SW480 (cell line): ENCODE data around the gene CD180.

Experiments used
- DNase-seq: peaks from one replicate; pipeline ENCODE4 v3.0.0-alpha.2; 2016; ENCODE audit warnings: low spot score

CD180 gene

GRCh38 chr5:67211926-67212325 lies 15.3 kb upstream of the CD180 start:
- peak; percentile 7 for DNase-seq

GRCh38 chr5:67209141-67209771 lies 12.7 kb upstream of the CD180 start:
- DNase-seq: peak; percentile 83

DNA sequence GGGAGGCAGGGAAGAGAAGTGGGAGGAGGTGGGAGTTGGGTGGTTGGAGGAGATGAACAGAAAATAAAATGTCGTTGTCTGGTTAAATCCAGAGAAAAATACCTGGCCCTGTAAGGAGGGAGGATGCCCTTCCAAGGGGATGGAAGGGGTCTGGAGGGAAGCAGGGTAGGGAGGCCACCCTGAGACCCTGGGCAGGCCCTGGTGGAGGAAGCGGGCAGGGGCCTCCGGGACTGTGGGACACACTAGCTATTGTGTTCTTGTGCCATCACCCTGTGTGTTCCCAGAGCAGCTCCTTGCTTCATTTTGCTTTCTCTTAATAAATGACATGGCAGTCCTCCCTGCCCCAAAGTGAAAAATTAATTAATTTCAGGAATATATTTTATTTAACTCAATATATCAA lies 11.8 kb upstream of the CD180 start:
- DNase-seq: no peak

GRCh38 chr5:67206929-67207328 lies 10.3 kb upstream of the CD180 start:
- DNase-seq: peak; percentile 93

GRCh38 chr5:67206461-67206860 lies 9.9 kb upstream of the CD180 start:
- no peak for DNase-seq

- no peak for DNase-seq
These were observed 9.4 kb upstream of the CD180 start for GRCh38 chr5:67205981-67206380.

DNA sequence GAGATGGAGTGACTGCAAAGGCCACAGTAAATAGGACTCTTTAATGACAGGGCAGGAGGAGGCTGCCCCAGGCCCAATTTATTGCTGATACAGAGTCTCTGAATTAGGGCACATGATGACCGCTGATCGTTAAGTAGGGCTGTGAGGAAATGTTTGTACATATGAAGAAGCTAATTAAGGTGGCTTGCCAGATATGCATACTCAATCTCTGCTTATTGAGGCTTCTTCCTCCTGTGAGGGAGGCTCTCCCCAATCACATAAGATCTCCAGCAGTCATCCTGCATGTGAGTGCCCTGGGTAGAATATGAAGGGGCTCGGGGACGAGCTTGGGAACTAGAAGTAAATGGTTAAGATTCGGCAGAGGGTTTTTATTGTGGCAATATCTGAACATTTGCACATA lies 8.2 kb upstream of the CD180 start:
- no peak for DNase-seq

DNA sequence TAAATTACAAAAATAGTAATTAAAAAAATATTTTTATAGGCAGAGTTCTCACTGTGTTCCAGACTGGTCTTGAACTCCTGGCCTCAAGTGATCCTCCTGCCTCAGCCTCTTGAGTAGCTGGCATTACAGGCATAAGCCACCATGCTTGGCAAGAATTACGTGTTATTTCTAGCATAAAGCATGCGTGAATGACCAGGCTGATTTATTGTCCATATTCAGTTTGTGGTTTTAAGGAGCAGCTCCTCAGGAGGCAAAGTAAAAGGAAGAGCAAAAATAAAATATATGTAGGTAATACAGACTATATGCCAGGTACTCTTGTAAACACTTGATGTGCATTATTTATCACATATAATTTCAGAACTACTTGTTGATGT lies 7.1 kb upstream of the CD180 start:
- no peak for DNase-seq

- no peak for DNase-seq
These were observed 6.2 kb upstream of the CD180 start for GRCh38 chr5:67202828-67203227.

DNA sequence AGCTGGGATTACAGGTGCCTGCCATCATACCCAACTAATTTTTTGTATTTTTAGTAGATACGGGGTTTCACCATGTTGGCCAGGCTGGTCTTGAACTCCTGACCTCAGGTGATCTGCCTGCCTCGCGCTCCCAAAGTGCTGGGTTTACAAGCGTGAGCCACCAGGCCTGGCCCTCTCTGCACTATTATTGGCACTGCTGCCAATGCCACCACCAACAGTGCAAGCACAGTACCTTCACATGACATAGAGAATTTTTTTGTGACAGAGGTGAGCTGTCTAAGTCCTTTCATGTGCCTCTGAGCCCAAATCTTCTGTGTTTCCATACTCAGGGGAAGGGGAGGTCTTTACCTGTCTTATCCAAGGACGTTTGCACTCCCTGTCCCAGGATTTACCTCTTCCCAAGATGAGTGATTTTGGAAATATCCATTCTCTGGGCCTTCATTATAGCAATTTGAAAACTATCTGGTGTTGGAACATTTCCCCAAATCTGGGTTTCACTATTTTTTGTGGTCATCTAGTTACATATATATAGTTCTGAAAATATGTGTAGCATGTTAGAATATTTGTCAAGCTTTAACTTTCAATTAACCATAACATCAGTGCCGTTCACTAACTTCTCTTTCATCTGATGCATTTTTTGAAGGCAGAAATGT lies 5.4 kb upstream of the CD180 start:
- DNase-seq: no peak

DNA sequence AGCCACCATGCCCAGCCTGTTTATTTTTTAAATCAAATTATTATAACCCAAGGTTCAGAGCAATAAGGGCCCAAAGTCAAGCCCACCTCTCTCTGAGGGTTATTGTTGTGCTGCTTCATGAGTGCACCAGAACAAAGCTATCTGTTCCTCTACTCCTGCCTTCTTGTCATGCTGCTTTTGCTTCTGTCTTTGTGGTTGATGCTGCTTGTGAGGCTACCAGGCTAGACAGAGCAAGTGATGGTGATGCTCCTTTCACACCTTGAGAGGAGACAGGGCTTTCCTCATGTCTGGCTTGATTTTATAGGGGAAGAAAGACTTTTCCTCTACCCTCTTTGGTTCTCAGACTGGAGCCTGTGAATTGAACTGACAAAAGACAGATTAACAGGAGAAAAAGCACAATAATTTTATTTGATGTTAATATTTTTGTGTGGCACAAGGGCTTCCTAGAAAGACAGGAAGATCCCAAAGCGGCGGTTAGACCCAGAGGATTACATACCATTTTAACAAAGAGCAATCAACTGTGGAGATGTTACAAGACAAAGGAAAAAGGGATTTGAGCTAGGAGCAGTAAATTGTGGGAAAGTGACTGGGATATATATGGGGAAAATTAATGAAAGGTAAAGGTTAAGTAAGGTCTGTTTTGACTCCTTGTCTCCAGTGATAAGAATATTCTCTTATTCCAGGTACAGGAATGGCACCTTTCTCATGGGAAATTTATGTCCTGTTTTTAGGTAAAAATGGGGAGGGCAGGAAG lies 4.4 kb upstream of the CD180 start:
- DNase-seq: no peak

DNA sequence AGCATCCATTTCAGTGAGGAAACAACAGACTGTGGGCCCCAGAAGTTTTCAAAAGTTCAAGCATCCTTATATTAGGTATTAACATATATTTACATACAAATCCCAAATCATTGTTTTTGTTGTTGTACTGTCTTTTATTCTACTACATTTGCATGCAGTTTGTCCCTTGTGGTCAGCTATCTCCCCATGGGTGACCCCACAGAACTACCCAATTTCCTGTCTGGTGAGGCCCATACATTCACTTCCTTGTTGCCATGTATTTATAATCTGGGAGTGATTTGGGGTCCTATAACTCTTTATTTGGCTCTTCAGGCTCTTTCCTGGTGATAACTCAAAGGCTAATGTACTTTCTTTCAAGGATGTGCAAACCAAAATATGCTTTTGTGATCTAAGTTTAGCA lies 3.3 kb upstream of the CD180 start:
- DNase-seq: no peak

DNA sequence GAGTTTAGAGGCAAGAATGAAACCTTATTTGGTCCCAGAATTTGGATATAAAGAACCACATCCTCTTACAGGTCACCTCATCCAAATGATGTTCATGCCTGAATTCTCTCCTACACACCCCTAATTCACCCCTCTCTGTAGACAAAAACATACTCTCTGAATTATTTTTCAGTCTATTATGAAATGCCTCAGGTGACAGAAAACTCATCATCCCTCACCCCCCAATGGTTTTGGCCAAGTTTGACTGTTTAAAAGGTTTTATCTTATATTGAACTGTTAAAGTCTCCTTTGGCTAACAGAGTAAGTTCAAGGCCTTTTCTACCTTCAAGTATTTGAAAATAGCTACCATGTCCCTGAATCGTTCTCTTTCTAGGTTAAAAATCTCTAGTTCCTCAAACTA lies 2.3 kb upstream of the CD180 start:
- no peak for DNase-seq

DNA sequence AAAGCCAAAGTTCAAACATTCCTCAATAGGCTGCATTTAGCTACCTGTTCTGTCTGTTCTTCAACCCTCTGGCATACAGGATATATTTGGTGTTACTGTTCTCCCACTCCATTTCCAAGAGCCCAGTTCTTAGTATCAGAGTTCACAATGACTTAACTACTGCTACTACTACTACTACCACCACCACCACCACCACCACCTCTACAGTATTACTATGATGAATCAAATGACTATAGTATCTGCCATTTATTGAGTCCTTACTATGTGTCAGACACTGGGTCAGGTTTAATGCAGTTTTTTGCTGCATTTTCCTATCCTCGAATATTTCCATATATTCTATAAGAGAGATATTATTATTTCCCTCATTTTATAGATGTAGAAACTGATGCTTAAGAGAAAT lies 937 bp upstream of the CD180 start:
- no peak for DNase-seq

GRCh38 chr5:67195406-67196275 lies 958 bp downstream of the CD180 start:
- no peak for DNase-seq

DNA sequence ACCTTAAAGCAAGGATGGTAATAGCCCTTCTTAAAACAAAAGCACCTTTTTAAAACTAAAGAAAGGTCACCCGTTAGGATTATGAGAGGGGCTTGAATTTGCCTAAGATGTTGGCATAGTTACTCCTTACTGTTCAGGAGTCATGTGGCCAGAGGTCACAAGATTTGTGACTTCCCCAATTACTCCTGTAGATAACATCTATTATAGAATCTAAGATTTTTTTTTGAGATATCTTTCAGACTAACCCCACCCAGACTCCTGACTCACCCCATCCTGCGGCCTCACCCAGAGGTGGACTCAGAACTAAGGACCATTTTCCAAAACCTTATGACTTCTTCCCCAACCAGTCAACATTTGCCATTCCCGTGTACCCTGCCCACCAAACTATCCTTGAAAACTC lies 2.4 kb downstream of the CD180 start:
- DNase-seq: no peak

DNA sequence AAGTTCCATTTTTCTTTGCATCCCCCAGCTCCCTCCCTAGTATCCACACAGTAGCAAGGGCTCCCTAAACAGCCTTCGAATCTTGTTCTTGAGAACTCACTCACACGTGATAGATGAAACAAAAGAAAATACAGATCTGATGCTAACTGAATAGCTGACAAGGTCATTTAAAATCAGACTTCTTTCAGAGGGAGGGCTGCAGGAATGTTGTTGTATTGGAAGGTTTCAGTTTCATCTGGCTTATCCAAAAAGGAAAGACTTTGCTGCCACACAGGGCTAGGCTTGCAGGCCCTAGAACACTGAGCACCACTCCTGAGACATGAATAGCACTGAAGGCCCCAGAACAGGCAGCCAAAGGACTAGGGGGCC lies 3.2 kb downstream of the CD180 start:
- DNase-seq: no peak

- DNase-seq: no peak
These were observed 3.7 kb downstream of the CD180 start for GRCh38 chr5:67192719-67193438.

DNA sequence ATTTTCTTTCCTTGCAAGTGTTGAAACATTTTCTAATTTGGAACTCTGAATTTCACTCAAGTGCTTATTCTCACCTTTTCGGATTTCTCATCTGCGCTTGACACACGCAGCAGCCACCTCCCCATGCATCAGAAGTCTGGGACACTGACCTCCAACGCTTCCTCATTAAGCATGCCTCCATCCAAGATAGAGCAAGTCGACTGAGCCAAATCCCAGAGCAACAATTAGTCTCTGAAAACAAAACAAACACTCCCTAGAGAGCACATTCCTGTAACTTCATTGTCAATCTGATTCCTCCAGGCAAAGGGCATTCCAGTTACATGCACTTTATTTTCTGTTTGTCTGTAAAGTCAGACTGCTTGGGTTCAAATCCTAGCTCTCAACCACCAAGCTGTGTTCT lies 5.7 kb downstream of the CD180 start:
- no peak for DNase-seq

DNA sequence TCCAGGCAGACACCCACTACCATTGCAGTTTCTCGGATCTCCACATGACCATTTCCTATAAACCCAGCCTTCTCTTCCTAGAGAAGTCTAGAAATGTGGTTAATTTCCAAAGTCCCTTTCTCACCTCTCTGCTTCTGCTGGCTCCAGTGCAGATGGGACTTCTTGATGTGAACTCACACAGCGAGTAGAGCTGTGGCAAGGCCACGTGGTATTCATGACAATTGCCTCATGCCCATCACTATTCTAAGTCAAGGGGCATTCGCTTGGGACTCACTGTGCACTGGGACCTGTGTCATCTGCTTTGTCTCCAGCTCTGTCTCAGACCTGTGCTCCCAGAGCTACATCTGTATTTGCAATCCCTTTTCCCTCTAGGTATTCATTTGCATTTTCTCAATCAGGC lies 6.2 kb downstream of the CD180 start:
- no peak for DNase-seq

GRCh38 chr5:67189931-67190330 lies 6.7 kb downstream of the CD180 start:
- no peak for DNase-seq

- DNase-seq: no peak
These were observed 7.6 kb downstream of the CD180 start for GRCh38 chr5:67189079-67189354.
